ENCODE results near the gene MAF. TPM values are rescaled to one million over a fixed set of nuclear protein-coding genes. Genes with fewer than 3 reads are reported as not detected.

Gene MAF
- total RNA-seq, result 10 to 100 TPM; 45.3 to 55.7 (median 46.8) TPM

- TF ChIP-seq, protein P1, sequence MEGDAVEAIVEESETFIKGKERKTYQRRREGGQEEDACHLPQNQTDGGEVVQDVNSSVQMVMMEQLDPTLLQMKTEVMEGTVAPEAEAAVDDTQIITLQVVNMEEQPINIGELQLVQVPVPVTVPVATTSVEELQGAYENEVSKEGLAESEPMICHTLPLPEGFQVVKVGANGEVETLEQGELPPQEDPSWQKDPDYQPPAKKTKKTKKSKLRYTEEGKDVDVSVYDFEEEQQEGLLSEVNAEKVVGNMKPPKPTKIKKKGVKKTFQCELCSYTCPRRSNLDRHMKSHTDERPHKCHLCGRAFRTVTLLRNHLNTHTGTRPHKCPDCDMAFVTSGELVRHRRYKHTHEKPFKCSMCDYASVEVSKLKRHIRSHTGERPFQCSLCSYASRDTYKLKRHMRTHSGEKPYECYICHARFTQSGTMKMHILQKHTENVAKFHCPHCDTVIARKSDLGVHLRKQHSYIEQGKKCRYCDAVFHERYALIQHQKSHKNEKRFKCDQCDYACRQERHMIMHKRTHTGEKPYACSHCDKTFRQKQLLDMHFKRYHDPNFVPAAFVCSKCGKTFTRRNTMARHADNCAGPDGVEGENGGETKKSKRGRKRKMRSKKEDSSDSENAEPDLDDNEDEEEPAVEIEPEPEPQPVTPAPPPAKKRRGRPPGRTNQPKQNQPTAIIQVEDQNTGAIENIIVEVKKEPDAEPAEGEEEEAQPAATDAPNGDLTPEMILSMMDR (IDR thresholded peaks at IDR 0.05; ENCODE audit: low read depth), result no peak
These were observed at the start of gene MAF for GRCh38 chr16:79600638-79601091. Gene MAF (minus strand): TSS chr16:79600737. CDS start chr16:79599902, 835 bp downstream.

- TF ChIP-seq, protein P1 (IDR thresholded peaks at IDR 0.05; ENCODE audit: low read depth), result no peak
These were observed 48.3 kb upstream of the MAF start for GRCh38 chr16:79648826-79649225.

- TF ChIP-seq, protein P1 (IDR thresholded peaks at IDR 0.05; ENCODE audit: low read depth), result no peak
These were observed 47.0 kb upstream of the MAF start for GRCh38 chr16:79647586-79647985.

GRCh38 chr16:79645701-79646100 is 45.2 kb upstream of the MAF start:
- TF ChIP-seq, protein P1 (IDR thresholded peaks at IDR 0.05; ENCODE audit: low read depth), result no peak

DNA sequence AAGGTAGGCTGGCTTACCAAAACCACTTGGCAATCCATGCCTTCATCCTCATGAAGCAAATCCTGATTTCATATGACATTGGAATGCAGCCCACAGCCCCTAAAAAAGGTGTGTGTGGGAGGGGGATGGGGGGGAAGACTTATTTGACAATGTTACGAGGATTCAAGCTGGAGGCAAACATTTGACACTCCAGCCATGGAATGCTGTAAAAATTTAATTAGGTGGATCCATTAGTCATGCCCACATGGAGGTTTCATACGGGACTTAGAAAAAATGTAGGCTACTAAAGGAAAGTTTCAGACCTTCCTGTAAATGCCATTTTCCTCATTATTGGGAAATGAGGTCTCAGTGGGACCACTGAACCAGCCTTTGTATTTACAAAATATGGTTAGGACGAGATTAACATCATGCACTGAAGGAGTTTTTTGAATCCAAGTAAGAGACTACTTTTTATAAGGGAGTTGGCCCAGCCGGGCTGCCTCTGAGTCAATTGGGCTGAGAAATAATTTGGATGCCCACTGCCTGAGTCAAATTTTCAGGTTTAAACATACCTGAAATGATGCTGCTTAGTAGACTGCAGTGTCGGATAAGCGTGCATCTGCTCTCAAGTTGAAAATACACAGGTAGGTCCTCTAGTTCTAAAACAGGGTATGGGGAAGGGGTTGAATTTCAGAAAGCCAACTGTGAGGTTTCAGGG is 44.6 kb upstream of the MAF start:
- TF ChIP-seq, protein P1 (IDR thresholded peaks at IDR 0.05; ENCODE audit: low read depth), result no peak

DNA sequence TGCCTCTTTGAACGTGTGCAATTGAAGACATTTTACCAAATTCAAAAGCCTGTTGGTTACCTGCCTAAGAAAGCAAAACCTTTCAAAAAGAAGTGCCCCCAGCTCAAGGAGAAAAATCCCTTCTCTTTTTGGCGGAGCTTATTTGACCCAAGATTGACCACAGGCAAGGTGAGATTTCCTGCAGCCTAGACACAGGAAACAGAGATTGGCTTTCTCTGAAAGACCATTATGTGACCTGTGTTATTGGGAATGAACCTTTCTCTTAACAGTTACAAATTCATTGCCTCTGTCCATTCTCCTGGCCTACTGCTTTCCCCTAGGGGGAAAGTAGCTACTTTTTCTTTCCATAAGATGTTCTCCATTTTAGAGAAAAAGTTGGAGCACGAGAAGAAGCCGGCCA is 42.1 kb upstream of the MAF start:
- TF ChIP-seq, protein P1 (IDR thresholded peaks at IDR 0.05; ENCODE audit: low read depth), result no peak

DNA sequence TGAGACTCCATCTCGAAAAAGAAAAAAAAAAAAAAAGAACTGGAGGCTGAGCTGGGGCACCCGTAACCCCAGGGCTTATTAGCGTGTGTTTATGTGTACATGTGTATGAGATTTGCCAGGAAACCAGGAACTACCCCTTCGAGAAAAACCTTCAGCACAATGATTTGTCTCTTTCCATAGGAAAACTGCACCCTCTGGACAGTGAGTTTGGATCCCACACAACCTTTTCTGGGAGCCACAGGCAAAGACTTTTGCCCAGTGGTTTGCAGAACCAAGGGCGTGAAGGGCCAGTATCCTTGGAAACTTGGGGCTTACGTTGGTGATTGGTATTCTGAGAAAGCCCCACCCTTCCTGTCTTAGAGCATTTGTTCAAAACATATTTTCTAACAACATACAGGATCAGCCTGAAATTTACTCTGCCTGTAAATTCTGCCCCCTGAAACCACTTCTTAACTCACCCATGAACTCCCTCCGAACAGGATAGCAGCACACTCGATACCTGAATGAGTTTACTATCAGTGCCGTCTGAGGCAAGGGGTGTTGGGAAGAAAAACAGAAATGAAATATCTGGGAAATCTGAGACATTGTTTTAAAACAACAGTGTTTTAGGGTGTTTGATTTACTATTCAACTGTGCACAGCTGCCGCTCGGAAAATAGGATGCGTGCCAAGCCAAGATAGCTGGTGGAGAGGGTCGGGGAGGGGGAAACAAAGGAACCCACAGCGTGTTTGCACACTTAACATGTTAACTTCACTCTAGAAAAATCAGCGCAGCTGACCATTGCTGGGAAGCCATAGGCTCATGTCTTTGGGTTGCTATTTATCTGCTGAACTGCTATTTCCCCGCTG is 40.2 kb upstream of the MAF start:
- TF ChIP-seq, protein P1 (IDR thresholded peaks at IDR 0.05; ENCODE audit: low read depth), result no peak
